Large intestine (tissue), 3 donors: ENCODE results near the gene TBPL1. TPM values are rescaled to one million over a fixed set of nuclear protein-coding genes. Genes with fewer than 3 reads are reported as not detected.
"Not testable (repeated sequence)": the region's sequence is repeated elsewhere in the genome, so short reads cannot be mapped to it uniquely, and the experiment has no call there.

ENCODE experiments used
- DNase-seq, 2 donors: peaks; one replicate each; pipeline versions ENCODE4 v3.0.0 to v3.0.0-alpha.2; 2013
- H3K27ac ChIP-seq: one replicate; pipeline ENCODE4 v1.5.1; 2013; ENCODE audit warnings: low read length
- H3K27me3 ChIP-seq: 2 replicates; pipeline ENCODE4 v1.6.1; 2013; ENCODE audit warnings: low read length; ENCODE audit not compliant: control insufficient read depth, insufficient read depth
- H3K36me3 ChIP-seq: 2 replicates; pipeline ENCODE4 v1.6.1; 2013; ENCODE audit warnings: low read length; ENCODE audit not compliant: control insufficient read depth, insufficient read depth
- H3K4me1 ChIP-seq: one replicate; pipeline ENCODE4 v1.6.1; 2013; ENCODE audit warnings: low read length; ENCODE audit not compliant: control insufficient read depth, insufficient read depth
- H3K4me3 ChIP-seq: one replicate; pipeline ENCODE4 v1.5.1; 2013; ENCODE audit warnings: low read length
- H3K9me3 ChIP-seq: one replicate; pipeline ENCODE4 v1.6.1; 2013; ENCODE audit warnings: mild to moderate bottlenecking, low read depth, low read length, moderate library complexity; ENCODE audit not compliant: control insufficient read depth
- WGBS: methylation state at CpG from one replicate; pipeline ENCODE4 v1.1.5; 2013; ENCODE audit warnings: low lambda C conversion rate; ENCODE audit not compliant: insufficient coverage; 5-methylcytosine and 5-hydroxymethylcytosine counted together
- polyA plus RNA-seq: library from polyadenylated mRNA; unstranded; fragments of 120-200 nt; gene quantifications from one replicate; pipeline ENCODE4 v1.2.1, GENCODE V29; 2013

Gene TBPL1
- polyA plus RNA-seq, 1 donor = 27.4 TPM

- DNase-seq = no peak
- Histone ChIP-seq H3K4me1 (no peaks in the 10 kb centered on the region), H3K27ac (no peak overlapping the region), H3K36me3 (no peaks in the 10 kb centered on the region), H3K27me3 (no peaks in the 10 kb centered on the region), H3K4me3 (no peak overlapping the region), H3K9me3 (no peaks in the 10 kb centered on the region)
- 97% methylated on average over 6 of the region's 7 CpGs for WGBS
Measured at GRCh38 chr6:133961831-133962230, 8.8 kb downstream of the TBPL1 start.

GRCh38 chr6:133964052-133964451, 11.0 kb downstream of the TBPL1 start:
- no peak for DNase-seq
- Histone ChIP-seq H3K27me3 (no peaks in the 10 kb centered on the region), H3K9me3 (no peaks in the 10 kb centered on the region), H3K36me3 (no peaks in the 10 kb centered on the region), H3K27ac (no peak overlapping the region), H3K4me3 (no peak overlapping the region), H3K4me1 (no peaks in the 10 kb centered on the region)
- WGBS = no CpG with 5 or more reads among the region's 1 CpG

GRCh38 chr6:133964702-133965101, 11.7 kb downstream of the TBPL1 start:
- no peak overlapping the region for H3K27ac ChIP-seq
- no peaks in the 10 kb centered on the region for H3K27me3 ChIP-seq
- H3K4me3 ChIP-seq = no peak overlapping the region
- no CpG with 5 or more reads among the region's 4 CpGs for WGBS
- no peaks in the 10 kb centered on the region for H3K9me3 ChIP-seq
- H3K36me3 ChIP-seq = no peaks in the 10 kb centered on the region
- DNase-seq = no peak
- no peaks in the 10 kb centered on the region for H3K4me1 ChIP-seq

GRCh38 chr6:133965817-133966360, 12.9 kb downstream of the TBPL1 start:
- DNase-seq = no peak
- H3K4me3 ChIP-seq = no peak overlapping the region
- H3K27ac ChIP-seq = no peak overlapping the region
- H3K9me3 ChIP-seq = no peaks in the 10 kb centered on the region
- no peaks in the 10 kb centered on the region for H3K4me1 ChIP-seq
- 100% methylated on average over 2 of the region's 4 CpGs for WGBS
- no peaks in the 10 kb centered on the region for H3K27me3 ChIP-seq
- H3K36me3 ChIP-seq = no peaks in the 10 kb centered on the region

- no peak overlapping the region for H3K4me3 ChIP-seq
- no peaks in the 10 kb centered on the region for H3K4me1 ChIP-seq
- H3K9me3 ChIP-seq = no peaks in the 10 kb centered on the region
- WGBS = 100% methylated on average over 1 of the region's 5 CpGs
- H3K27me3 ChIP-seq = no peaks in the 10 kb centered on the region
- DNase-seq = no peak
- no peaks in the 10 kb centered on the region for H3K36me3 ChIP-seq
- no peak overlapping the region for H3K27ac ChIP-seq
Measured at GRCh38 chr6:133966654-133967329, 13.8 kb downstream of the TBPL1 start.

- H3K36me3 ChIP-seq = no peaks in the 10 kb centered on the region
- no peaks in the 10 kb centered on the region for H3K27me3 ChIP-seq
- H3K9me3 ChIP-seq = no peaks in the 10 kb centered on the region
- no peak for DNase-seq
- H3K27ac ChIP-seq = no peak overlapping the region
- H3K4me1 ChIP-seq = no peaks in the 10 kb centered on the region
- no peak overlapping the region for H3K4me3 ChIP-seq
- no CpG with 5 or more reads among the region's 4 CpGs for WGBS
Measured at GRCh38 chr6:133967347-133967746, 14.3 kb downstream of the TBPL1 start.

- H3K36me3 ChIP-seq, H3K27me3 ChIP-seq, H3K4me3 ChIP-seq, DNase-seq, H3K4me1 ChIP-seq, H3K9me3 ChIP-seq, H3K27ac ChIP-seq: not testable (repeated sequence)
- WGBS = no CpG with 5 or more reads among the region's 8 CpGs
Measured at GRCh38 chr6:133967835-133968234, 14.8 kb downstream of the TBPL1 start.

GRCh38 chr6:133969285-133969920, 16.4 kb downstream of the TBPL1 start:
- H3K27ac ChIP-seq = no peak overlapping the region
- no peak overlapping the region for H3K4me3 ChIP-seq
- WGBS = no CpG with 5 or more reads among the region's 1 CpG
- no peaks in the 10 kb centered on the region for H3K4me1 ChIP-seq
- H3K36me3 ChIP-seq = no peaks in the 10 kb centered on the region
- no peak for DNase-seq
- H3K9me3 ChIP-seq = no peaks in the 10 kb centered on the region
- H3K27me3 ChIP-seq = no peaks in the 10 kb centered on the region

- no peak for DNase-seq
- Histone ChIP-seq H3K9me3 (no peaks in the 10 kb centered on the region), H3K36me3 (no peaks in the 10 kb centered on the region), H3K4me1 (no peaks in the 10 kb centered on the region), H3K4me3 (no peak overlapping the region), H3K27me3 (no peaks in the 10 kb centered on the region), H3K27ac (no peak overlapping the region)
- 100% methylated on average over 1 of the region's 2 CpGs for WGBS
Measured at GRCh38 chr6:133969921-133970295, 16.9 kb downstream of the TBPL1 start.

GRCh38 chr6:133971861-133972260, 18.8 kb downstream of the TBPL1 start:
- H3K4me1 ChIP-seq = no peaks in the 10 kb centered on the region
- 83% methylated on average over 1 of the region's 1 CpG for WGBS
- no peak for DNase-seq
- H3K4me3 ChIP-seq = no peak overlapping the region
- no peaks in the 10 kb centered on the region for H3K36me3 ChIP-seq
- no peaks in the 10 kb centered on the region for H3K9me3 ChIP-seq
- H3K27ac ChIP-seq = no peak overlapping the region
- H3K27me3 ChIP-seq = no peaks in the 10 kb centered on the region

GRCh38 chr6:133972388-133972787, 19.4 kb downstream of the TBPL1 start:
- Histone ChIP-seq H3K9me3 (no peaks in the 10 kb centered on the region), H3K27ac (no peak overlapping the region), H3K4me3 (no peak overlapping the region), H3K36me3 (no peaks in the 10 kb centered on the region), H3K27me3 (no peaks in the 10 kb centered on the region), H3K4me1 (no peaks in the 10 kb centered on the region)
- DNase-seq = no peak
- WGBS = 100% methylated on average over 1 of the region's 2 CpGs
